Subcutaneous abdominal adipose tissue (tissue), 5 donors: ENCODE measurements around the gene NUDT13.

Experiments used
- H3K27ac ChIP-seq: one replicate; pipeline ENCODE4 v1.7.0; 2013; ENCODE audit warnings: low read depth, mild to moderate bottlenecking, inconsistent platforms, low read length, moderate library complexity
- H3K27me3 ChIP-seq, 5 donors: one replicate each; pipeline ENCODE4 v1.7.0; 2013; ENCODE audit warnings: low read length in 5 of 5, inconsistent platforms in 1 of 5; ENCODE audit not compliant: control insufficient read depth in 5 of 5, insufficient read depth in 4 of 5
- H3K36me3 ChIP-seq, 5 donors: one replicate each; pipeline ENCODE4 v1.7.0; 2013; ENCODE audit warnings: low read length in 5 of 5; ENCODE audit not compliant: control insufficient read depth in 5 of 5, insufficient read depth in 5 of 5
- H3K4me1 ChIP-seq, 5 donors: one replicate each; pipeline ENCODE4 v1.7.0; 2013; ENCODE audit warnings: low read length in 5 of 5, mild to moderate bottlenecking in 3 of 5, moderate library complexity in 1 of 5; ENCODE audit not compliant: control insufficient read depth in 5 of 5, insufficient read depth in 5 of 5
- H3K4me3 ChIP-seq, 5 donors: one replicate each; pipeline ENCODE4 v1.7.0; 2013; ENCODE audit warnings: low read length in 5 of 5, low read depth in 1 of 5
- H3K9ac ChIP-seq, 5 donors: one replicate each; pipeline ENCODE4 v1.7.0; 2013; ENCODE audit warnings: low read length in 5 of 5, mild to moderate bottlenecking in 4 of 5, moderate library complexity in 3 of 5
- H3K9me3 ChIP-seq, 5 donors: one replicate each; pipeline ENCODE4 v1.7.0; 2013; ENCODE audit warnings: low read length in 5 of 5; ENCODE audit not compliant: control insufficient read depth in 5 of 5
- donor health status: healthy.
- donor health status: healthy.
- donor health status: healthy.
- donor health status: healthy.
- donor health status: healthy.

The NUDT13 gene

GRCh38 chr10:73084209-73084608 is 26.0 kb upstream of the NUDT13 start:
- Histone ChIP-seq H3K27me3 (no peaks in the 10 kb centered on the region), H3K27ac (no peak overlapping the region), H3K4me1 (peaks cover 0 to 7% (median 5%) of the 10 kb centered on the region in 5 donors)

DNA sequence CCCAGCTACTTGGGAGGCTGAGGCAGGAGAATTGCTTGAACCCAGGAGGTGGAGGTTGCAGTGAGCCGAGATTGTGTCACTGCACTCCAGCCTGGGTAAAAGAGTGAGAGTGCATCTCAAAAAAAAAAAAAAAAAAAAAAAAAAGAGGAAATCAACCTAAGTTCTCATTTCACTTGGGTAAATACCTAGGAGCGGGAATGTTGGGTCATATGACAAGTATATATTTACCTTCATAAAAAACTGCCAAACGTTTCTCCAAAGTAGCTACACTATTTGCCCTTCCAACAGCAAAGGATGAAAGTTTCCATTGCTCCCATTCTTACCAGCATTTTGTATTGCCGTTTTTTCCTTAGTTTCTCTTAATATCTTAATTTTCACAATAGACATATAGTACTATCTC is 23.4 kb upstream of the NUDT13 start:
- H3K27me3 ChIP-seq, result no peaks in the 10 kb centered on the region
- H3K27ac ChIP-seq, result no peak overlapping the region
- H3K9me3 ChIP-seq, result no peaks in the 10 kb centered on the region
- H3K9ac ChIP-seq, result no peak overlapping the region
- H3K36me3 ChIP-seq, result no peaks in the 10 kb centered on the region
- peaks cover 0 to 7% (median 5%) of the 10 kb centered on the region in 5 donors for H3K4me1 ChIP-seq
- H3K4me3 ChIP-seq, result no peak overlapping the region

More at GRCh38 chr10:73084209-73084608, 26.0 kb upstream of the NUDT13 start:
- H3K9me3 ChIP-seq, result no peaks in the 10 kb centered on the region
- no peak overlapping the region for H3K4me3 ChIP-seq
- H3K9ac ChIP-seq, result no peak overlapping the region
- no peaks in the 10 kb centered on the region for H3K36me3 ChIP-seq

GRCh38 chr10:73088304-73088703 is 22.0 kb upstream of the NUDT13 start:
- H3K9me3 ChIP-seq, result no peaks in the 10 kb centered on the region
- H3K27me3 ChIP-seq, result no peaks in the 10 kb centered on the region
- H3K27ac ChIP-seq, result no peak overlapping the region
- no peak overlapping the region for H3K9ac ChIP-seq
- H3K36me3 ChIP-seq, result no peaks in the 10 kb centered on the region
- H3K4me1 ChIP-seq, result peaks cover 0 to 3% (median 2%) of the 10 kb centered on the region in 5 donors
- H3K4me3 ChIP-seq, result no peak overlapping the region

- Histone ChIP-seq H3K9me3 (no peaks in the 10 kb centered on the region), H3K27ac (no peak overlapping the region), H3K4me1 (peaks cover 2 to 24% (median 15%) of the 10 kb centered on the region in 5 donors), H3K36me3 (no peaks in the 10 kb centered on the region), H3K9ac (no peak overlapping the region), H3K4me3 (no peak overlapping the region), H3K27me3 (no peaks in the 10 kb centered on the region)
These were observed 17.4 kb upstream of the NUDT13 start for GRCh38 chr10:73092830-73093229.

GRCh38 chr10:73093922-73094850 is 16.1 kb upstream of the NUDT13 start:
- Histone ChIP-seq H3K9me3 (no peaks in the 10 kb centered on the region), H3K27ac (peak overlapping the region; percentile 99), H3K4me3 (peak overlapping the region in 3 of 5 donors; percentile 76 to 87 (median 81)), H3K27me3 (no peaks in the 10 kb centered on the region), H3K36me3 (no peaks in the 10 kb centered on the region), H3K9ac (peak overlapping the region in 2 of 5 donors; percentile 84 to 97), H3K4me1 (peaks cover 2 to 26% (median 15%) of the 10 kb centered on the region in 5 donors)

DNA sequence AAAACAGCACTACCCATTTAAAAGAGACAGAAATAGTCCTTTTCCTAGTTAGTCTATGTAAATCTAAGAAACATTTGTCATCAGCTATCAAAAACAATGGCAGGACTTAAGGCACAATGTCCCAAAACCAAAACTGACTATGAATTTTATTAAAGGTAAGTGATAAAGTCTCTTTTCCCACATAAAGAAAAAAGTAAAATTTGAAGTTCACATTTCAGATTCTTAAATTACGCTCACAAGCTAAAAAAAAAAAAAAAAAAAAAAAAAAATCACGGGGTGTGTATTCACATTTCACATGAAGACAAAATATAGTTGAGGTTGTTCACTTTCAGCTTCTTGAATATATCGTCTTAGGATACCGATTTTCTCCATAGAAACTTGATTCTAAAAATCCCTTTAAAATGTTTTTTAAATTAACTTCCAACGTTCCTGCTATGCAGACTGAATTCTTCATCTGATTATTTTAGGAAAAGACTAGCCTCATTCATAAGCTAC is 15.2 kb upstream of the NUDT13 start:
- peak overlapping the region; percentile 76 to 91 (median 87) for H3K4me3 ChIP-seq
- peak overlapping the region; percentile 63 to 97 (median 91) for H3K9ac ChIP-seq
- H3K27me3 ChIP-seq, result no peaks in the 10 kb centered on the region
- H3K27ac ChIP-seq, result peak overlapping the region; percentile 99
- peaks cover 2 to 29% (median 15%) of the 10 kb centered on the region in 5 donors for H3K4me1 ChIP-seq
- H3K9me3 ChIP-seq, result no peaks in the 10 kb centered on the region
- no peaks in the 10 kb centered on the region for H3K36me3 ChIP-seq

DNA sequence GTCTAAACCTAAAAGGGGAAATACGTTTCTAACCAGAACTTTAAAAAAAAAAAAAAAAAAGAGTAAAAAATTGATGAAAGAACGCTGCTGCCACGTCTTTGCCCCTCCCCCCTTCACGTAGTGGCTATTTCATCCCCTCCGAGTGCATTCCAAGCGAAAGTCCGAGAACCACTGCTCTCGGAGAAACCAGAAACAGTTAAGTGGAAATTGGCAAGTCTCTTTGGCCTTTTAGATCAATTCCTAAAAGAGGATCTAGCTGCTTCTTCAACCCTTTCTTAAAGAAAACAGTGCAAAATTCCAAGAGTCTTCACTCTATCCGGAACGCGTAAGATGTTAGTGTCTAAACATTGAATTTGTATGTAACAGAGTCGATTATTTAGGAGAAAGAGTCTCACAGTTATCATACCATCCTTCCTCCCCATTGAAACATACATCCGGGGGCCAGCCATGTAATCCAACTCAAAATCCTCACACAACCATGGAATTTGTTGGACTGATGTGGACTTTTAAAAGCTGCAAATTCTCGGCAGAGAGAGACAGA is 14.7 kb upstream of the NUDT13 start:
- Histone ChIP-seq H3K9me3 (no peaks in the 10 kb centered on the region), H3K4me1 (peaks cover 2 to 29% (median 15%) of the 10 kb centered on the region in 5 donors), H3K9ac (peak overlapping the region; percentile 63 to 97 (median 91))

GRCh38 chr10:73096041-73096448 is 14.2 kb upstream of the NUDT13 start:
- H3K27ac ChIP-seq, result peak overlapping the region; percentile 99

More for the DNA sequence above, 14.7 kb upstream of the NUDT13 start:
- peak overlapping the region; percentile 99 for H3K27ac ChIP-seq
- no peaks in the 10 kb centered on the region for H3K27me3 ChIP-seq
- H3K36me3 ChIP-seq, result no peaks in the 10 kb centered on the region
- H3K4me3 ChIP-seq, result peak overlapping the region; percentile 76 to 91 (median 87)

GRCh38 chr10:73096449-73097304 is 13.6 kb upstream of the NUDT13 start, which contains the start of gene P4HA1:
P4HA1 (minus strand) TSS chr10:73096866; CDS start chr10:73074883, 21,983 bp downstream.
- H3K27ac ChIP-seq, result peak within 1 kb of the TSS; percentile 99
- H3K4me3 ChIP-seq, result peak within 1 kb of the TSS; percentile 76 to 91 (median 87)
- no peaks in the 10 kb centered on the region for H3K9me3 ChIP-seq
- H3K36me3 ChIP-seq, result no peaks in the 10 kb centered on the region
- no peaks in the 10 kb centered on the region for H3K27me3 ChIP-seq
- H3K9ac ChIP-seq, result peak within 1 kb of the TSS; percentile 84 to 97 (median 91)
- peaks cover 2 to 29% (median 15%) of the 10 kb centered on the region in 5 donors for H3K4me1 ChIP-seq

More at GRCh38 chr10:73096041-73096448, 14.2 kb upstream of the NUDT13 start:
- Histone ChIP-seq H3K9ac (peak overlapping the region; percentile 63 to 97 (median 91)), H3K4me1 (peaks cover 2 to 29% (median 15%) of the 10 kb centered on the region in 5 donors), H3K36me3 (no peaks in the 10 kb centered on the region), H3K9me3 (no peaks in the 10 kb centered on the region), H3K4me3 (peak overlapping the region; percentile 76 to 91 (median 87)), H3K27me3 (no peaks in the 10 kb centered on the region)
